ENCODE results near the gene INPP5E.

The INPP5E gene

GRCh38 chr9:136483589-136484152 is 44.0 kb upstream of the INPP5E start:
- H3K27ac ChIP-seq: peak overlapping the region; percentile 98
- no peaks in the 10 kb centered on the region for H3K27me3 ChIP-seq
- peak overlapping the region; percentile 99 for H3K4me2 ChIP-seq
- TF ChIP-seq Cebpa-rat (IDR thresholded peaks at IDR 0.05): no peak
- H3K4me3 ChIP-seq: peak overlapping the region; percentile 75
- peaks cover 20% of the 10 kb centered on the region for H3K36me3 ChIP-seq
- H3K4me1 ChIP-seq: peaks cover 42% of the 10 kb centered on the region
- H4K20me1 ChIP-seq: peaks cover 67% of the 10 kb centered on the region
- H3K9ac ChIP-seq: peak overlapping the region; percentile 94
- no peaks in the 10 kb centered on the region for H3K9me3 ChIP-seq

GRCh38 chr9:136482793-136483588 is 43.3 kb upstream of the INPP5E start, which contains the start of gene SEC16A:
SEC16A (minus strand) TSS chr9:136483040; CDS start chr9:136477615, 5,425 bp downstream.
- H3K4me3 ChIP-seq: peak within 1 kb of the TSS; percentile 100
- H4K20me1 ChIP-seq: peaks cover 74% of the 10 kb centered on the region
- H3K4me2 ChIP-seq: peak within 1 kb of the TSS; percentile 99
- no peak for TF ChIP-seq Cebpa-rat (IDR thresholded peaks at IDR 0.05)
- H3K4me1 ChIP-seq: peaks cover 42% of the 10 kb centered on the region
- peaks cover 27% of the 10 kb centered on the region for H3K36me3 ChIP-seq
- no peaks in the 10 kb centered on the region for H3K27me3 ChIP-seq
- peak within 1 kb of the TSS; percentile 100 for H3K9ac ChIP-seq
- H3K27ac ChIP-seq: peak within 1 kb of the TSS; percentile 99
- H3K9me3 ChIP-seq: no peaks in the 10 kb centered on the region

GRCh38 chr9:136482046-136482792 is 42.6 kb upstream of the INPP5E start:
- peaks cover 82% of the 10 kb centered on the region for H4K20me1 ChIP-seq
- H3K4me2 ChIP-seq: peak overlapping the region; percentile 96
- no peaks in the 10 kb centered on the region for H3K27me3 ChIP-seq
- peaks cover 35% of the 10 kb centered on the region for H3K36me3 ChIP-seq
- H3K9me3 ChIP-seq: no peaks in the 10 kb centered on the region
- H3K9ac ChIP-seq: peak overlapping the region; percentile 100
- peaks cover 42% of the 10 kb centered on the region for H3K4me1 ChIP-seq
- H3K27ac ChIP-seq: peak overlapping the region; percentile 99
- peak overlapping the region; percentile 100 for H3K4me3 ChIP-seq
- TF ChIP-seq Cebpa-rat (IDR thresholded peaks at IDR 0.05): peak; percentile 82

GRCh38 chr9:136481558-136481957 is 41.9 kb upstream of the INPP5E start:
- Histone ChIP-seq H3K27ac (no peak overlapping the region; the same call in 1 of the 2 replicates), H3K36me3 (peaks cover 41% of the 10 kb centered on the region), H3K4me2 (peak overlapping the region; percentile 96), H3K27me3 (no peaks in the 10 kb centered on the region), H3K4me3 (peak overlapping the region; percentile 100), H3K9me3 (no peaks in the 10 kb centered on the region), H3K9ac (peak overlapping the region; percentile 100), H3K4me1 (peaks cover 42% of the 10 kb centered on the region), H4K20me1 (peaks cover 88% of the 10 kb centered on the region)
- no peak for TF ChIP-seq Cebpa-rat (IDR thresholded peaks at IDR 0.05)

GRCh38 chr9:136476369-136477150 is 36.9 kb upstream of the INPP5E start:
- Histone ChIP-seq H3K4me3 (no peak overlapping the region), H4K20me1 (peaks cover 100% of the 10 kb centered on the region), H3K4me1 (peaks cover 38% of the 10 kb centered on the region), H3K36me3 (peaks cover 91% of the 10 kb centered on the region), H3K4me2 (no peak overlapping the region), H3K9me3 (no peaks in the 10 kb centered on the region), H3K27ac (no peak overlapping the region), H3K9ac (no peak overlapping the region), H3K27me3 (no peaks in the 10 kb centered on the region)
- TF ChIP-seq Cebpa-rat (IDR thresholded peaks at IDR 0.05): no peak

GRCh38 chr9:136474974-136475865 is 35.6 kb upstream of the INPP5E start:
- Histone ChIP-seq H3K27ac (no peak overlapping the region), H3K4me3 (no peak overlapping the region), H3K9ac (no peak overlapping the region), H3K27me3 (no peaks in the 10 kb centered on the region), H3K4me2 (no peak overlapping the region), H3K4me1 (peaks cover 26% of the 10 kb centered on the region), H3K36me3 (peaks cover 100% of the 10 kb centered on the region), H3K9me3 (no peaks in the 10 kb centered on the region), H4K20me1 (peaks cover 100% of the 10 kb centered on the region)
- no peak for TF ChIP-seq Cebpa-rat (IDR thresholded peaks at IDR 0.05)

- H3K4me3 ChIP-seq: no peak overlapping the region
- no peaks in the 10 kb centered on the region for H3K9me3 ChIP-seq
- no peak overlapping the region for H3K27ac ChIP-seq
- H3K4me2 ChIP-seq: no peak overlapping the region
- peaks cover 20% of the 10 kb centered on the region for H3K4me1 ChIP-seq
- H4K20me1 ChIP-seq: peaks cover 100% of the 10 kb centered on the region
- no peak for TF ChIP-seq Cebpa-rat (IDR thresholded peaks at IDR 0.05)
- no peak overlapping the region for H3K9ac ChIP-seq
- peaks cover 100% of the 10 kb centered on the region for H3K36me3 ChIP-seq
- H3K27me3 ChIP-seq: no peaks in the 10 kb centered on the region
Measured at GRCh38 chr9:136474021-136474640, 34.5 kb upstream of the INPP5E start.

GRCh38 chr9:136473354-136473721 is 33.7 kb upstream of the INPP5E start:
- H4K20me1 ChIP-seq: peaks cover 100% of the 10 kb centered on the region

More at GRCh38 chr9:136473354-136473721, 33.7 kb upstream of the INPP5E start:
- no peak for TF ChIP-seq Cebpa-rat (IDR thresholded peaks at IDR 0.05)
- H3K4me2 ChIP-seq: no peak overlapping the region
- peaks cover 20% of the 10 kb centered on the region for H3K4me1 ChIP-seq
- H3K36me3 ChIP-seq: peaks cover 100% of the 10 kb centered on the region
- 0 out of 2 replicates have a peak overlapping the region, but pooled peaks have one; percentile 27 for H3K27ac ChIP-seq
- H3K9me3 ChIP-seq: no peaks in the 10 kb centered on the region
- no peaks in the 10 kb centered on the region for H3K27me3 ChIP-seq
- no peak overlapping the region for H3K4me3 ChIP-seq
- H3K9ac ChIP-seq: no peak overlapping the region

Measured in BLaER1 (cell line).